ENCODE measurements around the gene PRMT1.

The PRMT1 gene

DNA sequence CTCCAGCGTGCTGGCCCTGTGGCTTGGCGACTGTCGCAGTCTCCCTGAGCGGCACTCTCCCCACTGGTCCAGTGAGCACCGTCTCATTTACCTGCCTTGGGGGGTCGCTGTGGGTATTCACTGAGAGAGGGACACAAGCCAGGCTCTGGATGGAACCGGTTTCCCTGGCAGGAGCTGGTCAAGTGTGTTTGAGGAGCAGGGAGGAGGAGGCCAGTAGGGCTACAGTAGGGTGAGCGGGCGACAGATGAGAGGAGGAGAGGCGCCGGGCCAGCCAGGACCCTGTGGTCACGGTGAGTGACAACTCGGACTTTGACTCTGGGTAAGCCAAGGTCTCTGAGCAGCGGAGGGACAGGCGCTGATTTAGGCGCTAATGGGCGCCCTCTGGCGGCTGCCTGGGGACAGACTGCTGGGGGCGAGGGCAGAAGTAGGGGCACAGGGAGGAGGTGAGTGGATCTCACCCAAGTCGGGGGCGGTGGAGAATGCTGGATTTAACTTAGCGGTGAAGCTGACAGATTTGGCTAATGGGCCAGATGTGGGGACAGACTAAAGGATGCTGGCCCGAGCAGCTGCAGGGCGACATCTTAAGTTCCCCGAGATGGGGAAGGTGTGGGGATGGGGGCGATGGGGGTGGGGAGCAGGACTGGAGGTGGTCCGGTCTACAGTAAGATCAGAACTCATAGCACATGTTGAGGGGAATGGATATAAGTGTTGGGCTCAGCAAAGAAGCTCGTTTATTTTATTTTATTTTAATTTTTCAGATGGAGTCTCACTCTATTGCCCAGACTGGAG lies 4.7 kb upstream of the PRMT1 start:
- FAIRE-seq: no peak

DNA sequence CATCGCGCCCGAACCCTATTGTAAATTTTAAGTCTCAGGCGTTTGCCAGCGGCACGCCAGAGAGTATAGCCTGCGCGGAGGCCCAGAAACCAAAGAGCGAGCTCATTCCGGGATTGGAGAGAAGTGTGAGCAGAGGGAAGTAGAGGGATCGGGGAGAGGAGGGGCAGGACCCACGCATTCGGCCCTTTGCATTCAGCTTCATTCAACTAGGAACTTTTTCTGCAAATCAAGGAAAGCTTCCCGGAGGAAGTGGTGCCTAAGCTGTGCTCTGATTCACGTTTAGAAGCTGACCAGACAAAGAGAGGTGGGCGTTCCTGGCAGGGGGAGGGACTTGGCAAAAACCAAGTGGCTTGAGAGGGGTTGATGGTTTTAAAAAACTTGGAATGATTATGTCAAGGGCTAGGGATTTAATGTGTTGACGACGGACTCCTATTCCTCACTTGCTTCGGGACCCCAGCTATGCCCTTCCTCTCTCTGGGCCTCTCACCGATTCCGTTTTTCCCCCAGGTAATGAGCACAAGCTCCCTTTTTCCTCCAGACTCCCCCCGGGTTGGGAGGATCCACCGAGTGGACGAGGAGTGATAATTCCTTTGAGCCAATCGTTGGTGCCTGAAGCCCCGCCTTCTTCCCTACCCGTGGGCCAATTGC lies 811 bp upstream of the PRMT1 start:
- no peak for FAIRE-seq

DNA sequence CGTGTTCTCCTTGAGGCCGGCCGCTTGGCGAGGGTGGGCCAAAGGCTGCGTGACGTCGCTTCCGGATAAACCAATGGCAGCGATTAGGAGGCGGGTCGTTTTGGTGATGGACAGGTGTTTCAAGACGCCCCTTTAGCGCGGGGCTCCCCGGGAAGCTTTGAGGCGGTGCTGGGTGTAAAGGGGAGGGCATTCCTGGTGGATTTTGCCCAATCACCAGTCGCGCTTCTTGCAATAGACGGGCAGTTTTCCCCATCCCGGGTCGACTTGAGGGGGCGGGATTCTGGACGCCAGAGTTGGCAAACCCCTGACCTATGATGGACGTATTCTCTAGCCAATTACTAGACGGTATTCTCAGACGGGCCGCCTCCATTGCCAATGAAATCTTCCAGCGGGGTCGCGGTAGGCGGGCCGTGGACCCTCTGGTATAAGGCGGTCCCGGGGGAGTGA lies 264 bp upstream of the PRMT1 start:
- FAIRE-seq: peak; percentile 96

DNA sequence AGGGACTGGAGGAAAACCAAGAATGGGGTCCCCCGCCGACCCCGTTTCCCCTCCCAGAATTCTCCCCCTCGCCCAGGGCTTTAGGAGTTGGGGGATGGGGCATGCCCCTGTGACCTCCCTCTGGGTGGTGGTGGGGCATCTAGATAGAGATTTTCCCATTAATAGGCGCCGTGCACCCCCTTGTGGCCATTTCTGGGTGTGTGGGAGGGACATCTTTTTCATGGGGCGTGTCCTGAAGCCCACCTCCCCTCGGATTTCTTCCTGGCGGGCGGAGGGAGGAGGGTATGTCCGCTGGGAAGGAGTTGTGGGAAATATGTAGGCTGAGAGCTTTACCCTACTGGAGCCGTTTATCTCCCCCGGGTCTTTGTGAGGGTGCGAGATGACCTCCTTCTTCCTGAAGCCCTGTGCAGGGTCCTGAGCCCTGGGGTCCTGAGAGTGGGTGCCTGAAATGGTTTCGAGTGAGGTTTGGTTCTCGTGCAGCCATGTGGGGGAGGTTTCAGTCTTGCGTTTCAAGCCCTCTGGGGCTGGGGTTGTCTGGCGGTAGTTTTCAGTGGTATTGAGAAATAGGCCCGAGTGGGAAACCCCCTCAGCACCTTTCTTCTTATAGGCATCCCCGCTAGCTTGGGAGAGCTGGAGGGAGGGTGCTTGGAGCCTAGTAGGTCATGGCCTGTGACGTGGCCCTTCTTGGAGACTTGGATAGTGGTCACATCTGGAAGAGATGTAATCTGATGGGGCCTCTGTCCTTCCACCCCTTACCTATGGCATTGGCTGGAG lies 1.0 kb downstream of the PRMT1 start:
- FAIRE-seq: no peak

DNA sequence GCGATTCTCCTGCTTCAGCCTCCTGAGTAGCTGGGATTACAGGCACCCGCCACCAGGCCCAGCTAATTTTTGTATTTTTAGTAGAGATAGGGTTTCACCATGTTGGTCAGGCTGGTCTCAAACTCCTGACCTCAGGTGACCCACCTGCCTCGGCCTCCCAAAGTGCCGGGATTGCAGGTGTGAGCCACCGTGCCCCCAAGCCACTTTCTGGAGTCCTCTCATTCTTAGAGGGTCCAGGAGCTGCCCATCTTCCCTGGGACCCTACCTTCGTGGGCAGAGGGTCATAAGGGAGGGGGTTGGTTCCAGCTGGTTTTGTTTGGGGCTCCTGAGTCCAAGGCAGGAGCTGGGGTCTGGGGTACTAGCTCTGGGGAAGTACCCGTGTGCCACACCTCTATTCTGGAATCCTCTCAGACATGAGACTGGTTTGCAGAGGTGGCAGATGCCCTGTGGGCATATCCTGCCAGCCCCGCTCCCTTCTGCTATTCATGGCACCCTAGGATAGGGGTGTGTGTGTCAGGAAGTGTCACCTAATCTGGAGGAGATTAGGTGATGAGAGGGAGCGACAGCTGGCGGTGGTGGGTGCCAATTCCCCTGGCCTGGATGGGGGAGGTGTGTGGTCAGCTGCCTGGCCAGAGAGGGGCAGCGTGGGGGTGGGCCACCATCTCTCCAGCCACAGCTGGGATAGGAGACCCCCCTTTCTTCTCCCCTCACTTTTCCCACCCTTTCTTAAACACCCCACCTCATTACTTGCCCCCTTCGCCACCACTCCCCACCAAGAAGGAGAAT lies 2.1 kb downstream of the PRMT1 start:
- FAIRE-seq: no peak

DNA sequence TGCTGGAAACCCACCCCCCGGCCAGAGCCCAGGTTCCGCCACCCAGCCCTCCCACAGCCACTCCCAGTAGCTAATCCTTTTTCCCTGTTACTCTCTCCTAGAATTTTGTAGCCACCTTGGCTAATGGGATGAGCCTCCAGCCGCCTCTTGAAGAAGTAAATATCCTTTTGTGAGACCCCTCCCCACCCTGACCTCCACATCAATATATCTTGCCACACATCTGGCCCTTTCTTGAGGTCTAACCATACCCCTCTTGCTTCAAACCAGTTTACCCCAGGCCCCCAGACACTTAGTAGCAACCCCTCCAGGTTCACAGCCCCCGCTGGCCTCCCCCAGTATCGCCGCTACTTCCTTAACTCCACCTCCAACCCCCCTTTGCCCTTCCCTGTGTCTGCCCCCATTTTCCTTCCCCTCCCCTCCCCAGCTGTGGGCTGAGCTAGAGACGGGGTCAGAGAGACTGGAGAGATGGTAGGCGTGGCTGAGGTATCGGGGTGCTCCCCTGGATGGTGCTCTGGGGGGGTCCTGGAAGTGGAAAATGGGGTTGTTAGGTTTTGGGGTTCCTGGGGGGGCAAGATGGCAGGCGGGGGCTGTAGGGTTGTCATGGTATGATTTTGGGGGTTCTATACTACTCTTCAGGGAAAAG lies 2.8 kb downstream of the PRMT1 start:
- FAIRE-seq: no peak

DNA sequence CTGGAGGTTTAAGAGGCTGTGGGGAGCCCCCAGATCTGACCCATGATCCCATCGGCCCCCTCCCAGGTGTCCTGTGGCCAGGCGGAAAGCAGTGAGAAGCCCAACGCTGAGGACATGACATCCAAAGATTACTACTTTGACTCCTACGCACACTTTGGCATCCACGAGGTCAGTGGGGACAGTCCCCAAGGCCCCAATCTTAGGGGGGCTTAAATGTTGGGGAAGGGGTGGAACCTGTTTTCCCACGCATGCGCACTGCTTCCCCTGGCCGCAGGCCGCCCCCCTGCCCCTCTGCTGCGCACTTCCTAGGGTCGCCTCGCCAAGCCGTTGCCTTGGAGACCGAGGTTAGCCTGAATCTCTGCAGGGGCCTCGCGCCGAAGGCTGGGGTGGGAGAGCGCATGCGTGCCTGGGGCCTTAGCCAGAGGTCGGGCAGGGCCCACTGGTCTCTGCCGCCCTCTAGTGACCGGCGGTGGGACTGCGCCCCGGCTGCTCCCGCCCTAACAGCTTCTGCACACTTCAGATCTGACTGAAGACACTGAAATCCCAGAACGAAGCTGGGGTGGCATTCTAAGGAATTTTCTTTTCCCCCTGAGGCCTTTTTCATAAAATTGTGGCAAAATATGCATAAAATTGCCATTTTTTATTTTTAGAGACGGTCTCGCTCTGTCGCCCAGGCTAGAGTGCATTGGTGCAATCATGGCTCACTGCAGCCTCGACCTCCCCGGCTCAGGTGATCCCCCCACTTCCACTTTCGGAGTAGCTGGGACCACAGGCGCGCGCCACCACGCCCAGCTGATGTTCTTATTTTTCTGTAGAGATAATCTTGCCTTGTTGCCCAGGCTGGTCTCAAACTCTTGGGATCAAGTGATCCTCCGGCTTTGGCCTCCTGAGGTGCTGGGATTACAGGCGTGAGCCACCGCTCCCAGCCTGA lies 3.6 kb downstream of the PRMT1 start:
- no peak for FAIRE-seq

DNA sequence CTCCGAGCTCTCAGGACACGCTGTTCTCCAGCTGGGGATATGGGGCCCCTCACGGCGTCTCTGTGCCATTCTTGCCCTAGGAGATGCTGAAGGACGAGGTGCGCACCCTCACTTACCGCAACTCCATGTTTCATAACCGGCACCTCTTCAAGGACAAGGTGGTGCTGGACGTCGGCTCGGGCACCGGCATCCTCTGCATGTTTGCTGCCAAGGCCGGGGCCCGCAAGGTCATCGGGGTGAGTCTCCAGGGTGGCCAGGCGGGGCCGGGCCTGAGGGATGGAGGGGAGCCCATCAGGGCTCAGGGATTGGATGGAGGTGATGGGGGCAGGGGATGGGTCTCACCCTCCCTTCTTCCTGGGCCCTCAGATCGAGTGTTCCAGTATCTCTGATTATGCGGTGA lies 4.8 kb downstream of the PRMT1 start:
- no peak for FAIRE-seq

DNA sequence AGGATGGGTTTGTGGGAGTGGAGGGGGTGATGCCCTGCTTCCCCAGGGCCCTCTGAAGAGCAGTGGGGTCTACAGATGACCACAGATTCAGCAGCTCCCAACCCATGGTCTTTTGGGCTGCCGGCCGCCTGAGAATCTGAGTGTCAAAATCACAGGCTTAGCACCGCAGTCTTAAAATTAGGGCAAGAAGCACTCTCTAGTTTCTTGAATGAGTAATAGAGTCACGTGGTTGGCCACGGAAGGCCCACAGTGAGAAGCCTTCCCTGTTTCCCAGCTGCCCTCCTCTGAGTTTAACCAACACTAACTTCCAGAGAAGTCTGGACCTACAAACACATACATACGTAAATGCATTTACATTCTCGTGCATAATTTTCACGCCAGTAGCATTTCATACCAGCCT lies 5.2 kb downstream of the PRMT1 start:
- FAIRE-seq: no peak

DNA sequence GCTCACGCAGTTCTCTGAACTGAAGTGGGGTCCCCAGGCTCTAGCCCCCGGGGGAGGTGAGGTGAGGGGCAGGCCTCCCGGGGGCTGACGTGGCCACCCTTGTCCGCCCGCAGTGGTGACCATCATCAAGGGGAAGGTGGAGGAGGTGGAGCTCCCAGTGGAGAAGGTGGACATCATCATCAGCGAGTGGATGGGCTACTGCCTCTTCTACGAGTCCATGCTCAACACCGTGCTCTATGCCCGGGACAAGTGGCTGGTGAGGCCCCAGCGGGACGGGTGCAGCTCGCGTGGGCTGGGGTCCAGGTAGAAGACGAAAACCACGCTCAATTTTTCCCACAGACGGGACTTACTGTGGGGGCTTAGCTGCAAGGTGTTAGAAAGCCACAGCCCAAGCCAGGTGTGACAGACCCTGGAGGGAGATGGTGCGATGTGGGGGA lies 6.8 kb downstream of the PRMT1 start:
- no peak for FAIRE-seq

DNA sequence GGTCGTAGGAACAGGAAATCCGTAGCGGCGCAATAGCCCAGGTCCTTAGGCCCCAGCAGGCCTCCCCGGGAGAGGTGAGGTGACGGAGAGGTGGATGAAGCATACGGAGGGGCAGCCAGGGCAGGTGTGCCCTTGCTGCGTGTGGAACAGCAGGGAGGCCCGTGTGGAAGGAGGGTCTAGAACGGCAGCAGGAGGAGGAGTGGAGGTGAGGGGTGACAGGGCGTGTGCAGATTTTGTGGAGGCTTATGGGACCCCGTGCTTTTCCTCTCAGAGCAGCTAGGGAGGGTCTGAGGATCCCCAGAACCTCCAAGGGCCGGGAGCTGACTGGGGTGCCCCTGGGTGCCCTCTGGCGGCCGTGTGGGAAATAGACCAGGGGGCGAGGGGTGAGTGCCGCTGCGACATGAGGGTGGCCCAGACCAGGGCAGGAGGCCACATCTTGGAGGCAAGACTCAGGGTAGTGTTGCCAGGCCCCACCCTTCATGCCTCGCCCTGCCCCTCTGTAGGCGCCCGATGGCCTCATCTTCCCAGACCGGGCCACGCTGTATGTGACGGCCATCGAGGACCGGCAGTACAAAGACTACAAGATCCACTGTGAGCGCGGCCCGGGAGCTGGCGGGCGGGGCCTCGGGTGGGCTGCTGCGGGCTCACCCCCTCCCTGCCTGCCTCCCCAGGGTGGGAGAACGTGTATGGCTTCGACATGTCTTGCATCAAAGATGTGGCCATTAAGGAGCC lies 7.3 kb downstream of the PRMT1 start:
- FAIRE-seq: no peak

DNA sequence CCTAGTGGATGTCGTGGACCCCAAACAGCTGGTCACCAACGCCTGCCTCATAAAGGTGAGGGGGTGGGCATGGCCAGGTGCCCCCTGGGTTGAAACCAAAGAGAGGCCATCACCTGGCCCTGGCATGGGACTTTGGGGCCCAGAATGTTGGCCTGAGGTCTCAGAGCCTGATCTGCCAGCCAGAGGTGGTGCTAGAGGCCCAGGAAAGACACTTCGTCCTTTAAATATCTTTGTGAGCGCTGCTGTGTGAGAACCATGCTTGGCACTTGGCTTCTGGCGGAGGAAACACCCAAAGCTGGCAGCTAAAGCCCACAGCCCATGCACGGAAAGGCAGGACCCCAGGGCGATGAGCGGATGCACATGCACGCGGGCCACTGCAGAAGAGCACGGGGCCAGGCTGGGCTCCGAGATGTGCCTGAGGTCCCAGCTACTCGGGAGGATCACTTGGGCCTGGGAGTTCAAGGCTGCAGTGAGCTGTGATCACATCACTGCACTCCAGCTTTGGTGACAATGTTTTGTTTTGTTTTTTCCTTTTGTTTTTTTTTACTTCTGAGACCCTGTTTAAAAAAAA lies 8.0 kb downstream of the PRMT1 start:
- FAIRE-seq: no peak

DNA sequence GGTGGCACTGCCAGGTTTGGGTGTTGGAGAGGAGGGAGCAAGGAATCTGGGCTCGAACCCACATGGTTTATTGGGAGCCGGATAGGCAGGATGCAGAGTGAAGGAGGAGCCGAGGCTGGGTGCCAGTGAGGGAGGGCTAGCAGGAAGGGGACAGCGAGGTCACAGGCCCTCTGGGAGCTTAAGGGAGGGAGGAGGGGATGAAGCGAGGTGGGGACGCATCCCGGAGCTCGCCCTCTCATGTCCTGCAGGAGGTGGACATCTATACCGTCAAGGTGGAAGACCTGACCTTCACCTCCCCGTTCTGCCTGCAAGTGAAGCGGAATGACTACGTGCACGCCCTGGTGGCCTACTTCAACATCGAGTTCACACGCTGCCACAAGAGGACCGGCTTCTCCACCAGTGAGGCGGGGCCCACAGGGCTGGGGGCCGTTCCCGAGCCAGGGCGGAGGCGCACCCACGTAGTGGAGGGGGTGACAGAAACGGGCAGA lies 8.8 kb downstream of the PRMT1 start:
- FAIRE-seq: no peak

DNA sequence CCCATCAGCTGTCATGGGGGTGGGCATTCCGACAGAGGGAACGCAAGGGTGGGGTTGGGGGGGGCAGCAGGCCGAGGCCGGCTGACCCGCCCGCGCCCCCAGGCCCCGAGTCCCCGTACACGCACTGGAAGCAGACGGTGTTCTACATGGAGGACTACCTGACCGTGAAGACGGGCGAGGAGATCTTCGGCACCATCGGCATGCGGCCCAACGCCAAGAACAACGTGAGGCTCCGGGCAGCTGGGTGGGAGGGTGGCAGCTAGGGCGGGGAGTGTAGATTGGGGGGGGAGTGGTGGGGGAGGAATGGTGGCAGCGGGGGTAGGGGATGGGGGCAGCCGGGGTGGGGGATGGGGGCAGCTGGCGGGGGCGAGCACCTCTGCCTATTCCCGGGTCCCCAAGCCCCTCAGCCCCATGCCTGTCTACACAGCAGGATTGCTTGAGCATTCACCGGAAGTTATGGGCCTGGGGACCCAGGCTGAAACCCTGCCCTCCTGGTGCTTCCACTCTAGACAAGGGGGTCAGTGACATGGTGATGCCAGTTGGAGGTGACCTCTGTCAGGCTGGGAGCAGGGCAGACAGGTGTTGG lies 9.5 kb downstream of the PRMT1 start:
- no peak for FAIRE-seq

DNA sequence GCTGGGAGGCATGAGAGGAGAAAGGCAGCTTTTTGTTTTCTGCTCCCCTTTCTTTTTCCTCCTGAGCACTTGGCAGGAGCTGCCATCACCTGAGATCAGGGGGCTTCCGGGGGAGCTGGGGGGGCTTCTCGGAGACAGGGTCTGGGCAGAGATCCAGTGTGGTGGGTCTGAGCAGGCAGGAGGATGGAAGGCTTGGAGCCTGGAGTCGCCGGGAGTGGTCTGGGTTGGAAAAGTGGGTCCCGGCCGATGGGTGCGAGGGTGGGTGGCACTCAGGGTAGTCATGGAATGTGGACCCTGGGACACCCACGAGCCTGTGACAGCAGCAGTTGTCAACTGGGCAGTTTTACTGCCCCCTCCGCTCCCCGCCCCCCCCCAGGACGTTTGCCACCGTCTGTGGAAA lies 10.1 kb downstream of the PRMT1 start:
- no peak for FAIRE-seq

DNA sequence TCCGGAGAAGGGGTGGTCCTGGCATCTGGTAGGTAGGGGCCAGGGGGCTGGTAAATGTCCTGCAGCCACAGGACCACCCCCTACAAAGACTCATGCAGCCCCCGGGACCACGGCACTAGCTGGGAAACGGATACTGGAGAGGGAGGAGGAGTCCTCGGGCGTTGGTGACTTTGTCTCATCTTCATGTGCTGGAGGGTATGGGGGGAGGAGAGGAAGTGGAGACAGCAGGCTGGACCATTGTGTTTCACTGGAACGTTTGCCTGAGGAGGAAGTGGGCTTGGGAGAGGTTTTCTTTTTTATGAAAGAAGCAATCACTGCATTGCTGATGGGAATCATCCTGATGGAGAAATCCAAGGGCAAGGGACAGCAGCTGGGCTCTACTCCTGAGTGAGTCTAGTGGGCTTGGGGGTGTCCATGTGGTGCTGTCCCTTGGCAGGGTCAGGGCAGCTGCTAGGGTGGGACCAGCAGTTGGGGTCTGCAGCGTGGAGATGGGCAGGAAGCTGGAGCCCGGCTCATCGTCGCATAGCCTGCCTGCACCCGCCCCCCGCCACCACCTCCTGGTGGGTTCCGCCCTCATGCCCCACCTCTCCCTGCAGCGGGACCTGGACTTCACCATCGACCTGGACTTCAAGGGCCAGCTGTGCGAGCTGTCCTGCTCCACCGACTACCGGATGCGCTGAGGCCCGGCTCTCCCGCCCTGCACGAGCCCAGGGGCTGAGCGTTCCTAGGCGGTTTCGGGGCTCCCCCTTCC lies 10.7 kb downstream of the PRMT1 start:
- FAIRE-seq: no peak

DNA sequence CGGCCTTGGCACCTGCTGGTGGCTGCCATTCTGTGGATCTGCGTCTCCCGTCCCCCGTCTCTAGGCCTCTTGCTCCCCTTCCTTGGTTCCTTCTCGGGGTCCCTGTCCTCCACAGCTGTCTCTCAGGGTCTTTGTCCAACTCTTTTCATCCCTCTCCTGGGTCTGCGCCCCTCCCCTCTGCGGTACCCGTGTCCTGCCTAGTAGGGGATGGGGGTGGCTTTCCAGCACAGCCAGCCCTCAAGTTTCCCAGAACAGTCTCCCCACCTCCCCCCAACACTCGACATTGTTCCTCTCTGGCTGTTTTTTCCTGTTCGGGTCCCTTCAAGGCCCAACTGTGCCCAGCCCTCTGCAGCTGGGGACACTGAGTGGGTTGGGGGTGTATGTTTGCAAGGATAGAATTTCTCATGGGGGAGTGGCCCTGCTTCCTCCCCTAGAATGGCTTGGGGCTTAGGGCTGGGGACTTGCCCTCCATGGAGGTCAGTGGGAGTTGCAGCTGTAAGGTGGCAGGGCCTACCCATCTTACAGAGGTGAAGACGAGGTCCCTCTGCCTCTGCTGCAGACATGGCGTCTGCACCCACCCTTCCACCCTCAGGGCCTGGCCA lies 11.6 kb downstream of the PRMT1 start:
- FAIRE-seq: no peak
